Stimulated activated CD4-positive, alpha-beta T cell treated with anti-CD3 and anti-CD28 coated beads, TNF-alpha, amount 100 ng/mL, for 24 hours (primary cell): Measurements from ENCODE around the gene APOBEC4.
A peak's percentile ranks its signal among the peaks of the same experiment; 100 is the strongest.

Experiments used
- DNase-seq, 3 experiments: peaks; one replicate each; pipeline ENCODE4 v3.0.0-alpha.2; 2020; ENCODE audit warnings: low read depth in 3 of 3

Gene APOBEC4

DNA sequence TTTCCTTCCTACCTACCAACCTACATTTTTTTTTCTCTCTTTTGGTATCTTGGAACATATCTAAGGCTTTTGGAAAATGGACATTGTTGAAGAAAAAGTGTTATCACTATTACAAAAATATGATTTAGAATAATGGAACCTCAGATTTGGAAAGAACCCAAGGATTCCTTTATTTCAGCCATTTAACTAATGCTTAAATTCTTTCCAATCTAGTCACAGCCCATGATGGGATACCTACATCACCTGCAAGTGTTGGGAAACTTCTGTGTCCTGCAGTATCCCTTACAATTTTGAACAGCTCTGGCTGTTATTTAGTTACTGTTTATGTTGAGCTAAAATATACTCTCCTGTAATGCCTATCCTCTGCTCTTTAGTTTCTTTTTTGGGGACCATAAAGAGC, 22.3 kb upstream of the APOBEC4 start:
- DNase-seq = no peak

DNA sequence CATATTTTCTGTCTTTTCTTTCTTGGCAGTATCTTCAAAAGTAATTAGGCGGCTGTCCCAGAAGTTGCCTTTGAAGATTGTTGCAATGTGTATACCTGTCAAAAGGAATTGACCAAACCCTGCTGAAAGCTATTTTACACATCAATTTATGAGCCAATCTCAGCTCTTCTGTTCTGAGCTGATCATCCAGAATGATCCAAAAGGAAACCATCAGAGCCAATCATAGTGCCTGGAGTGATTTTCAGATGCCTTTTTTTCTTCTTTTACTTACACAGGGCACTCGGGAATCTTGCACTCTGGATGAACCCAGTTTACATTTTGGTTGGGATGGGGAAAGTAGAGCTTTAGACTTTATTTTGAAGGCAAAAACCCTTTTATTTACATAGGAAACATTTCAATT, 21.8 kb upstream of the APOBEC4 start:
- DNase-seq = no peak

DNA sequence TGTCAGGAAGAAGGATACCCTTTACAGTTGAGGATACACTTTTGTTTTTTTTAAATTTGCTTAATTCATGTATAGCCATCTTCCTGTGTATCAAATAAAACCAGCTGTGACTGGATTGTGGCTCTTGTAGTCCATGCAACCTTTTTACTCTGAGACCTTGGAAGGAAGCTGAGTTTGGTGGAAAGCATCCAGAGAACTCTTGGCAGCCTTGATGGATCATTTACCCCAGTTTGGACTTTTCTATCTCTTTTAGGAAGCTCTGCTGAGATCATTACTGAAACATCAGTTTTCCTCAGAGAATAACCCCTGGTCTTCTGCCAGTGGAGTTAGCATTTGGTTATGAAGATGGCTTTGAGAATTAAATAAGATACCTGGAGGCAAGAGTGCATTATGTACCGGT, 21.2 kb upstream of the APOBEC4 start:
- no peak for DNase-seq

DNA sequence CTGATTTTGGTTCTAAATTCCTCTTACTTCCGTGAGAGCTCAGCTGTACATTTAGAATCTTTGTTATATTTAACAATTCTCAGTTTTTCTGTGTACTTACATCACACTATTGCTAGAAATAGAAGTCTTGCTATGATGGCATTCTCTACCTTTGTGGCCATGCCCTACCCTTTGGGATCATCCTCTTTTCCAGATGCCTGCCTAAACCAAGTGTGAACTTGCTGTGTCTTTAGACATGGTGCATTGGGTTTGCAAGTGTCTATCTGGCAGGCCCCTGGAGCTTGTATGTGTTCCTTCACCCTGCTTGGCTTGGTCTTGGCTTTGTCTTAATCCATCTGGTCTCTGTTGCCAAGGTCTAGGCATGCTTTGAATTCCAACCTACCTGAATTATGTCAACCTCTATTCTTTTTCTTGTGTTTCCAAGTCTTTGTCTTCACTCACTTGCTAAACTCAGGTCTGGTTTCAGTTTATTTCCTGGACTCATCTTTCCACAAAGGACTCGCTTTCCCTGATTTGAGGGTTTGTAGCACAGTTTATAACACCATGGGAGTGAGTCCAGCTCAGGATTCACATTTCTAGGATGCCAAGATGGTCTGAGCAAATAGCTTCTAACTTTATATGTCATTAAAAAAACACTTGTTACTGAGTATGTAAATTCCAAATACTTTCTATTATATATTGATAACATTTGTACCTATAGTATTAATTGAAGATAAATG, 20.6 kb upstream of the APOBEC4 start:
- no peak for DNase-seq

DNA sequence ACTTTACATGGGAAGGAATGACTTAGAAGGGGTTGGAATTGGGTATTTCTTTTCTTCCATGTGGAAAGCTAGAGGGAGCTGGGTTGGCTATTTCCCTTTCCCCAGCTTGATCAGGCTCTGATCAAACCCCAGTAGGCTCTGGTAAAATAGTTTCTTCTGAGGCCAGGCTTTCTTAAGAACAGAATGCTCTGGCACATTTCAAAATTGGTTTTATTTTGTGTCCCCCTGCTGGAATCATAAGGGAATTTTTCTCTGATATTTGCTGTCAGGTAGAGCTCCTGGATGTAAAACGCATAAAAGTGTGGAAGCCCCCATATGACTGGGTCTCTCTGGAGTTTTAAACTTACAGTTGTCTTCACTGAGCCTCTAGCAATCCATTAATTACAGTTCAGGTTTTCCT, 17.1 kb upstream of the APOBEC4 start:
- no peak for DNase-seq

DNA sequence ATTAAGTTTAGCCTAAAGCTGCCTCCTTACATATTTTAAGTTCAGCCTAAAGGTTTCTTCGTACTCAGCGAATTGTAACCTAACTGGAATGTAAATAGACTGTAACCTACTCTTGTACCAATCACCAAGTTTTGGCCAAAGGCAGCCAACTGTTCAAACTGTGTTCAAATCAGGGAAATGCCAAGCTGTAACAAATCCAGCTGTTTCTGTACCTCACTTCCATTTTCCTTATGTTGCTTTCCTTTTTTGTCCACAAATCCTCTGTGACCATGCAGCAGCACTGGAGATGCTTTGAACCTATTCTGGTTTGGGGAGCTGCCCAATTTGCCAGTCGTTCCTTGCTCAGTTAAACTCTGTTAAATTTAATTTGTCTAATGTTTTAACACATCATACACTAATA, 3.2 kb upstream of the APOBEC4 start:
- DNase-seq = no peak

DNA sequence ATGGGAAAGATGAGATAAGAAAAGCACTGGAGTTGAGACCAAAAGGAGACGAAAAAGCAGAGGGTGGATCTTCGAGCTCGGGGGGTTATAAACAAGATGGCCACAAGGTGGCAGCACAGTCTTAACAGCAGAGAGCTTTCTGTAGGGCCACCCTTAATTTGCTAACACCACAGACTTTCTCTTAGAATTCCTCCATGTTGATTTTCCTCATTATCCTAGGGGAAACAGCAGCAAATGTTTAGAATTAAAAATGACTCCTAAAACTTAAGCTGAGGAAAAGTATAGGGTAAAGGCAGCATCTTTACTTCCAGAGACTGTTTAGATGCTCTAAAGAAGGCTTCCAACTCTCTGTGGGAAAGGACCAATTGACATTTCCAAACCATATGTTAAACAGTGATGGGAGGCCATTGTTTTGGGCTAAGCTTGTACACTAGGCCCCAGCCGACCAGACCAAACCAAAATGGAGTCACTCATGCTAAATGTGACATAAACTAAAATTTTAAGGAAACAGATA, 2.5 kb upstream of the APOBEC4 start:
- DNase-seq = peak; percentile 54 to 71 (median 58)

DNA sequence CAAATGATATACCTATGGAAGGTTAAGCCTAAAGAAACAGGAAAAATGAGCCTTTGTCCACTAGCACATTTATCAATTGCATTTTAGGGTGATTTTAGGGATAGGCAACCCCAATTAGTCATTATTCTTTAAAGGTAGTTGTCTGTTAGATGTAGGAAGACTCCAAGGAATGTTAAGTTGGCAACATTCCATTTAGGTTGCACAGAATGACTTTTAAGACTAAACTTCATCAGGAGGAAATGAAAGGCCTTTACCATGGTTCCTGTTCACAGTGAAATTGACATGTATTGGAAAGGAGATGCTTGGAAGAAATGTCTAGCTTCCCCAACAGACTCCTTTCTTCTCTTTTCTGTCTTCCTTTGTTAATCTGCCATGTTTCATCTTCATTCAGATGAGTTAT, 1.6 kb upstream of the APOBEC4 start:
- no peak for DNase-seq

DNA sequence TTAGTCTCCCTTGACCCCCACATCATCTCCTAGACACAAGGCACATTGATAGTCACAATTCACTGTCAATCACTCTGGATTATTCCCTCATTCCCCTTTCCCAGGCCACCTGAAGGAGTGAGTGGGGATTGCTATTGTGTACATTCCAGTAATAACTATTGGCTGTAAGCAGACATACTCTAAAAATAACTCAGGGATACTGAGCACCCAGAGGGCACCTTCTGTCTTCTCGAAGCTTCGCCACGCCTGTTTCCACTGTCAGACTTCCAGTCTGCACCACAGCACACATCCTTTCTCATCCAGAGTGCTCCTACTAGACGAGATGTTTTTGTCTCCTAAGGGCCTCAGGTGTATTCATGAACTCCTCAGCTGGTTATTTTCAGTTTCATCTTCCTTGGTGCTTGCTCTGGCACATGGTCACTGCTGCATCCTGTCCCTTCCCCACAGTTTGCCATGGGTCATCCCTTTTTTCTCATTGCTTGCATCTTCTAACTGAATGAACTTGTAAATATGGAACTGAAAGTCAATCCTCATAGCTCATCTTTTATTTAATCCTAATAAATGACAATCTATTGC, 848 bp upstream of the APOBEC4 start:
- DNase-seq = no peak

DNA sequence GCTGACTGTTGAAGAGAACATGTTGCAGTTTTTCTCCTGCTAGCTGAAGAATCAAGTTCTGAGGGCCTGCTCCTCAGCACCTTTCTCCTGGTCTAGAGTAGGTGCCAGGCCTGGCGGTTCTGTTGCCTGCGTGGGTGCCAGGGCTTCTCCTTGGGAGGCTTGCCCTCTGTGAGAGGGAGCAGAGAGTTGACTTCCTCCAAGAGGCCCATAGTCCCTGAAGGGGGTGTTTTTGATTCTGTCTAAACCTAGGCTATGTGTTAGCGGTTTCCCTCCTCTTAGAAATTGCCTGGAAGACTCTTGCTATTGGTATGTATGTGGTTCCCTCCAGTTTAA, 312 bp upstream of the APOBEC4 start:
- no peak for DNase-seq

DNA sequence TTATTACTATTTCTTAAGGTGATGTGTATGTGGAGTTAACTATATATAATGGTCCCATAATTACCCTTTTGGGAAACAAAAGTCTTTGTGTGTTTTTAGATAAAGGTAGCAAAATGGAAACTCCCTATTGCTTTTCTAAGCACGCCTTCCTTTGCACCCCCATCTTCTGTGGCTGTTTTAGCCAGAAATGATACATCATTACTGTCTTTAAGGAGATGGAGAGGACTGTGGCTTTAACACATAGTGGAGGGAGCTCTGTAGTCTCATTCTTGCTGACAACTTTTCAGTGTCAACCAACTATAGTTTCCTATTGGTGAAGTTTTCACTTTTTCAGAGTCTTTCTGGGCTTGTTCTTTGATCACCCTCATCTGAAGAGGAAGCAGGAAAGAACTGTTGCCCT, 1.0 kb downstream of the APOBEC4 start:
- no peak for DNase-seq

DNA sequence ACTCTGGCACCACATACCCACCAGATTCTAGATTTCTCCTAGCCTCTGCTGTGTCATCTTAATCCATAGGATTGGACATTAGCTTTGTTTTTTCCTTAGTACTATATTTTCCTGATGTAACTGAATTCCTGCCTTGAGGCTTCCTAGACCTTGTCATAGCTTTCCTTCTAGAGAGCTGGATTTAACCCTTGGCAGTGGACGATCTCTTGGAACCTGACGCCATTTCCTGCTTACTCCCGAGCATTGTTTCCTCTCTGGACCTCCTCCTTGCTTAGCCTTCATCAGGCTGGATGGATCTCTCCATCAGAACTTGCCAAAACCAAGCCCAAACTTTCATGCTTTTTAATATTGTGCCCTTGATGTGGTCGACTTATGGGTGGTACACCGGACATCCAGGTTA, 1.5 kb downstream of the APOBEC4 start:
- no peak for DNase-seq

DNA sequence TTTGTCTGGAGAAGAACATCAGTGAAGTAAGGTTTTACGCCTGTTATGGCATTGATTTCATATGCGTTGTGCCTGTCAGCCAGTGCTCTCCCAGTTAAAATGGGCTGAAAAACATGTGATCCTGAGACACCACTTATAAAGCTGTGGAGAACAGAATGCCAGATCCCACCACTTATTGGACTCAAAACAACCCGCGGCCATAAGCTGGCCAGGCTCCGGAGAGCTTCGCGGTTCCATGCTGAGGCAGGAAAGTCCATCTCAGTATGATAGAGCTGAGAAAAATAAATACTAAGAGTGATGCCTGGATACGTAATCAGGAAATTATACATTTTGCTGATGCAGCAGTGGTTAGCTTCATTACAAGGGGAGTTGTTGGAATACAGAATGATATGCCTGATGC, 5.1 kb downstream of the APOBEC4 start:
- no peak for DNase-seq

DNA sequence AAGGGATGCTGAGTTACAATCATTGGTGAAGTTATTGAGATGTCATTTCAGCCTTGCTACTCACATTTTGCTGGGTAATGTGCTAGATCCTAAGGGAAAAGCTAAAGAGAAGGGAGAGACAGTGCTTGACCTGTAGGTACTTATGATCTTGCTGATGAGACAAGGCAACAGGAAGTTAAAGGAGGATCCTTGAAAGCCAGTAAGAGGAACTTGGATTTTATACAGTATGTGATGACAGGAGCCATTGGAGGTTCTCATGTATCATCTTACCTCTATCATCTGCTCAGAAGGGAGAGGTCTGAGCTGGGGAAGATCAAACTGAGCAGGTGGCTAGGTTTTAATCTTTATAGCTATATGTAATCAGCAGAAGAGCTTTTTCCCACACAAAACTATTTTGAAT, 6.3 kb downstream of the APOBEC4 start:
- no peak for DNase-seq

DNA sequence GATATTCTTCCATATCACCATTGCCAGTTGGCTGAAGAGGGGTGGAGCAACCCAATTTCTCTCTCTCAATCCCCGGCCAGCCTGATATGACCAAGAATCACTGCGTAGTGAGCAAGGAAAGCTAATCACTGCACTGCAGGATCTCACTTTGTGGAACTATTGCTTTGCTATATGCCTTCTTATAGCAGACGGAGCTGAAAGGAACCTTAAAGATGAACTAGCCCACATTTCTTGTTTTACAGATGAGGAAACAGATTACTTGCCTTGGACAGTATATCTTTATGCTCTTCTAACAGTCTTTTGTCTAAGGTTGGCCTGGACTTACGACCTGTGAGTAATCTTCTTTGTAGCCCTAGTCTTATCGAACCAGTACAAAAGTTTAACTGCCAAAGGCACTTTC, 7.6 kb downstream of the APOBEC4 start:
- DNase-seq = no peak

DNA sequence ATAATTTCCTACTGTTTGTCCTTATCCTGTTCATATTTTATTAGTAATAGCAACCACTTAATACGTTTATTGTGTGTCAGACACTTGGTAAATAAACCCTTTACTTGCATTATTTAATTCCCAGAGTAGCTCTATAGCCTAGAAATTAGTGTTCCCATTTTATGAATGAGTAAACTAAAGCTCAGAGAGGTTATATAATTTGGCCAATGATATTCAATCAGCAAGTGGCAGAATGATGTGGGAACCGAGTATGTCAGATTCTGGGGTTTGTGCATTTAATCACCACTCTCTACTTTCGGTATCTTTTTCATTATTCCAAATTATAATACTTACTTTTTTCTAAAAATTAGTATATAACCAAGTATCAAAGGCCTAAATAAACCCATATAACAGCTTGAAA, 10.9 kb downstream of the APOBEC4 start:
- DNase-seq = no peak

DNA sequence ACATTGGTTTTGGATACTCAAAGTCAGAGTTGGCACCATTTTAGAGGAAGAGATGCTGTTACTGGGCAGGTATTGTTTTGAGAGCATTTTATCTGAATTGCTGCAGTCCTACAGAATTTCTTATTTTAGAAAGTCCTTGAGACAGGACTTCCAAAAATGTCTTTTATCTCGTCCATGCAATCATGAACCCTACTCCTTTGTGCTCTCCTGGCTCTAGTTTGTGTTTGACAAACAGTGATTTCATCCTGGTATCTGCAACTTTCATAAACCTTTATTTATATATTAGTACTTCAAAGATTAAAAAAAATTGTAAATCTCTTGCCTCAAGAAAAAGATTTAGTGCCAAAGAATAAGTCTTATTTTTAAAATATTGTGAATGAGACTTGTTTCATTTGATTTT, 12.9 kb downstream of the APOBEC4 start:
- DNase-seq = no peak

DNA sequence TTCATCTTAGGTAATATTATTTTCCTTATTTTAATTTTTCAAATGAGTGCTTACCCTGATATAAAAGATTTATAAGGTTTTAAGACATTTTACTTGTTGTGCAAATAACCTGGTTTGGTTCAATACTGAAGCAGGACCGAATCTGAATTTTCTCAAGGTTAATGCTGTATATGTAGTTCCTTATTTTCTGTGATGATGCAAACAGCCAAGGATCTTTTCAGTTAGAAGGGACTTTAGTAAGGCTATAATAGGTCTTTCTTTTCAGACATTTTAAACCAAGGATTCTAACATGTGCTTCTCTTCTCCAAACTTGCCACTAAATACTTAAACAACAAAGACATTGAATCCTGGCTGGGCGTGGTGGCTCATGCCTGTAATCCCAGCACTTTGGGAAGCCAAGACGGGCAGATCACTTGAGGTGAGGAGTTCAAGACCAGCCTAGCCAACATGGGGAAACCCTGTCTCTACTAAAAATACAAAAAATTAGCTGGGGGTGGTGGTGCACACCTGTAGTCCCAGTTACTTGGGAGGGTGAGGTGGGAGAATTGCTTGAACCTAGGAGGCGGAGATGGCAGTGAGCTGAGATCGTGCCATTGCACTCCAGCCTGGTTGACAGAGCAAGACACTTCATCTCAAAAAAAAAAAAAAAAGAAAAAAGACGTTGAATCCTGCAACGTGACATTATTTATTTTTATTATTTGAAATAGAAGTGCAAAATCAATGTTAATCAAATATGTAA, 14.3 kb downstream of the APOBEC4 start:
- no peak for DNase-seq

DNA sequence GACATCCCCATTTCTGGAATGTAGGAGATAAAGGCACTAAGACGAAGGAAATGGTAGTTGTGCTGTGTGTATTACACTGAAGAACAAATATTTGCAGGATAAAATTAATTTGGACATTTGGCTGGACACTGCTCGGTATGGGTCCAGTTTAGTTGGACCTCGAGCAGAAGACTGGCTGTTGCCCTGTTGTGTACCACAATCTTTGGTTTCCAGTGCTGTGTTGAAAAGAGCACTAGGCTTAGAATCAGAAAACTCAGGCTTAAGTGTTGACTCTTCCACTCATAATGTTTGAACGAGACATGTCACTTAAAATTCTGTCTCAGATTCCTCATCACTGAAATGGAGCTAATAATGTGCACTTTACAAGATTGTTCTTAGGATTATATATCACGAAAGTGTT, 16.3 kb downstream of the APOBEC4 start:
- no peak for DNase-seq

DNA sequence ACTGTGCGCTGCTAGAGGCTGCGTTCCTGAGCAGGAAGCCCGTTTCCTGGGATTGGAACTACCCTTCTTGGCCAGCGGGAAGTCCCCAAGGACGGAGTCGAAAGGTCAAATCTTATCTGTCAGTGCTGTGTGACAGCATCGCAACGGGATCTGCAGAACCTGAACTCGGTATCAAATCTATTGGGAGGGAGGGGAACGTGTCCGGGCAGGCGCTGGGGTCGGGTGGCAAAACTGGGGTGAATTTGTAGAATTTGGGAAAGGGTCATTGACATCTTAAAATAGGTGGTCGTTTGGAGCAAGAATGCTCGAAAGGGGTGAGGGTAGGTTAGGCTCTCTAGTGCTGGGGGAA, 16.8 kb downstream of the APOBEC4 start:
- no peak for DNase-seq

DNA sequence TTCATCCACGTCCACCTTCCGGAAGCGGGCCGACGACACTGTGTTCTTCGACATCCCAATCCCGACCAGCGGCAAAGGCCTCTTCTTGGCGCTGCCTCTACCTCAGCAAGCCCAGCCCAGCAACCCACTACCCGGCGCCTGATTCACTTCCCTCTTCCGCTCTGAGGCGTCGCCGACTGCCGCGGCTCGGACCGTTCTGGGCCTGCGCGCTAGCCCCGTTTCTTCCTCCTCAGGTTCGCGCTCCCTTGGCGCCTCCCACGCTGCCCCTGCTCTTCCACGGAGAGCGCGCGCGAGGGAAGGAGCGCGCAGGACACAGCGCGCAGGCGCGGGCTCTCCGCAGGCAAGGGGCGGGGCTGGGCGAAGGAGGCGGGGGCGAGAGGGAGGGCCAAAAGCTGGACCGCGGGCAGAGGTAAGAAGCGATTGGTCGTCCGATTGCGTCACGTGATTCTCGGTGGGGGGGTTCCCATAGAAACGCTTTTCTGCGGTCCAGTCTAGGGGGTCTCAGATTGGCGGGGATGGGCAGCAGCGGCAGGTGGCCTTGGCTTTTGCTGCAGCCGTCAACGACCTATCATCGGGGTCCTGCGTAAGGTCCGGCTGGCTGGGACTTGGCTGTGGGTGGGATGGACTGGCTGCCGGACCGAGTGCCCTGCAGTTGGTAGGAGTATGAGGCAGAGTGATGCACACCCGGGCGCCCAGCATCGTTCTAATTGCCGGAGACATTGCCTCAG, 17.3 kb downstream of the APOBEC4 start, which contains the start of gene ARPC5:
TSS of gene ARPC5 (minus strand) at position 178 of the 728 bp plus-strand sequence. CDS start at position 54, 124 bp downstream.
- DNase-seq = peak; percentile 93 to 97 (median 94)

DNA sequence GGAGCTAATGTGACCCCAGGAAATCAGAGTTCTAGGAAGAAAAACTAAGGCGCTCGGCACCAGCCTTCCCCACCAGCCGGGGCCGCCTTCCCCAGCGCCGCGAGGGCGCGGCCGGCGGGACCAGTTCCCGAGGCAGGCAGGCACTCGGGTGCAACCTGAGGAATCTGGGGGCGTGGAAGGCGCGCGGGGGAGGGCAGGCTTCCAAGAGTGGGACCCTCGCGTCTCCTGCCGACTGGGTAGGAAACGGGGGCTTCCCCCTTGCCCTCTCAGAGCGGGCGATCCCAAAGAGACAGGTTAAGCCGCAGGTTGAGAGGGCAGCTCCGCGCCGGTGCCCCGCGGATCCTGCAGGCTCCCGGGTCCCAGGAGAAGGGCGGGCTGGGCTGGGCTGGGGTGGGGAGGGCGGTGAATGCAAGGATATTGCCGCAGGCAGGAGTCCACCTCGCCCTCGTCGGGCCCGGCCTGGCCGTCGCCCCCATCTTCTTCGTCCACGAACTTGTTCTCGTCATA, 18.0 kb downstream of the APOBEC4 start:
- no peak for DNase-seq
